HG02763 (cell line): Measurements from ENCODE around the gene AFP.

ENCODE experiments used
- ATAC-seq: cut with Tn5 transposase; IDR thresholded peaks from one replicate; pipeline ENCODE4 v1.9.1; 2021; ENCODE audit warnings: mild to moderate bottlenecking, moderate library complexity; ENCODE audit not compliant: unreplicated experiment

The AFP gene

GRCh38 chr4:73436674-73437557 lies 895 bp downstream of the AFP start:
- ATAC-seq = no peak

GRCh38 chr4:73437558-73437956 lies 1.5 kb downstream of the AFP start:
- ATAC-seq = no peak

- no peak for ATAC-seq
These were observed 2.0 kb downstream of the AFP start for GRCh38 chr4:73438048-73438447.

GRCh38 chr4:73438582-73439215 lies 2.7 kb downstream of the AFP start:
- no peak for ATAC-seq

- ATAC-seq = no peak
These were observed 3.4 kb downstream of the AFP start for GRCh38 chr4:73439445-73439844.

GRCh38 chr4:73439991-73440390 lies 4.0 kb downstream of the AFP start:
- ATAC-seq = no peak

- no peak for ATAC-seq
These were observed 4.6 kb downstream of the AFP start for GRCh38 chr4:73440653-73441052.

- no peak for ATAC-seq
These were observed 6.3 kb downstream of the AFP start for GRCh38 chr4:73442275-73442674.

GRCh38 chr4:73443224-73443623 lies 7.2 kb downstream of the AFP start:
- no peak for ATAC-seq

GRCh38 chr4:73445383-73446335 lies 9.6 kb downstream of the AFP start:
- ATAC-seq = no peak

GRCh38 chr4:73446336-73446938 lies 10.4 kb downstream of the AFP start:
- ATAC-seq = peak; percentile 98

- ATAC-seq = no peak
These were observed 11.7 kb downstream of the AFP start for GRCh38 chr4:73447671-73448070.

- no peak for ATAC-seq
These were observed 12.6 kb downstream of the AFP start for GRCh38 chr4:73448448-73449203.

- ATAC-seq = no peak
These were observed 14.5 kb downstream of the AFP start for GRCh38 chr4:73450398-73451004.

- ATAC-seq = no peak
These were observed 15.4 kb downstream of the AFP start for GRCh38 chr4:73451404-73451803.

- ATAC-seq = no peak
These were observed 16.1 kb downstream of the AFP start for GRCh38 chr4:73451981-73452747.

- no peak for ATAC-seq
These were observed 17.1 kb downstream of the AFP start for GRCh38 chr4:73452953-73453700.

- ATAC-seq = no peak
These were observed 17.6 kb downstream of the AFP start for GRCh38 chr4:73453701-73454005.
